ENCODE results near the gene RHBDF1.

RHBDF1 gene

DNA sequence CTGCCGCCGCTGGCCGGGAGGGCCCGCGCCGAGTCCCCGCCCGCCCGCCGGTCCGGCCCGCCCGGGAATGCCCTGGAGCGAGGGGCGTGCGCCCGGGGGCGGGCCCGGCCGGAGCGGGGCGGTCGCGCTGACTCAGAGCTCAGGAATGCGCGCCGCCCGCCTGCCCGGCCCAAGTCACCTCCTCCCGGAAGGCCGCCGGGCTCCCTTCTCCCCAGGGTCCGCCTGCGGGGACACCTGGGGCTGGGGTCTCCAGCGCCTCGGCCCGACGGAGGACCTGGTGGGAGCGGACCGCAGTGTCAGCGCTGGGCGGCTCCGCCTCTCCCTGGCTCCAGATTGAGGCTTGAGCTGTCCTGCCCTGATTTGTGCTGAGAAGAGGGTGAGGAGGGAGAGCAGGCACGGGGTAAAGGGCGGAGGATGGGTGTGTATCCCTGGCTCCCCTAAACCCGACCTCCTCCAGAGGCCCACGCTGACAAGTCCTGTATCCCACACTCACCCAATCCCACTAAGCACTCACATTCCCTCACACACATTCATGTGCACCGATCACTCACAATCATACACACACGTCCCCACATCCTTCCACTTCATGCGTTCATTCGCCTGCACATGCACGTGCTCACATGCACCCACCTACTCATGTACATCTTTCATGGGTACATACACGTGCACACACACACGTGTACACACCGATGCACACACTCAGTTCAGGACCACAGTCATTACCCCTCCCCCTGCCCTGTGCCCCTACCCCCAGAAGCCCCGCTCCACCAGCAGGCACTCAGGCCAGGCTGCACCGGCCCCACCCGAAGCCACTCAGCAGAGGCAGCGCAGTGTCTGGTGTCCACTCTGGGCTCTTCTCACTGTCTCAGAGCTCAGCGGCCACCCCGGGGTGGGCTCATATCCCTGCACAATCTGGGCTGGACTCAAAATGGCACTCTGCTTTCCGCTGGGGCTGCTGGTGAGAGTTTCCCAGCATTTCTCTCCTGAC lies at the start of gene RHBDF1:
Gene RHBDF1, minus strand, starts transcription at position 71 of the 988 bp plus-strand sequence. CDS start 7,616 bp downstream, outside the sequence.
- DNase-seq (ENCODE audit: low spot score), result no peak

- DNase-seq (ENCODE audit: low spot score), result no peak
These were observed 48.3 kb upstream of the RHBDF1 start for GRCh38 chr16:120756-121155.

DNA sequence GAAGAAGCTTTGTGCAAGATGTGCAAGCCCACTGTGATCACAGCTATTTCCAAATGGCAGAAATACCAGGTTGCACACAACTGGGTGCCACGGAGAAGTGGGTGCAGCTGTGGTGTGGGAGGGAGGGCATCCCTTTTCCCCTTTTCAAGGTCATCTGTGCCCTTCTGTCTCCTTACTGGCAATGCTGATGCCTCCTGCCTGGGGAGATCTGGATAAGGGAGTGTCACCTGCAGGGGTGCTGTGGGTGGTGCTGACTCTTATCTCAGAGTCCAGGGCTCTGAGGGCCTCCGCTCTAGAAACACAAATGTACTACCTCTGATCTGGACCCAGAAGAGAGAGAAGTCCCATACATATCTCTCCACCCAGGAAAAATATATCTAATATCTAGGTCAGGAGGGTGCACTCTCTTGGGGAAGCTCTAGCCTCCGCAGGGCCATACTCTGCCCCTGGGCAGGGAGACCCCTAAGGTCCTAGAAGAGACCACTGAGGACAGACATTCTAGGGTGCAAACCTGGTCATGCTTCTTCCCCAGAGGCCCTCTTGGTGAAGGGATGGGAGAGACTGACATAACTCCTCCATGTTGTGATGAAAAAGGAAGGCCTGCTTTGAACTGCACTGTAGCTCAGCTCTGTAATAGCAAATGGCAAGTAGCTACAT lies 47.5 kb upstream of the RHBDF1 start:
- no peak for DNase-seq (ENCODE audit: low spot score)

GRCh38 chr16:119295-119694 lies 46.9 kb upstream of the RHBDF1 start:
- no peak for DNase-seq (ENCODE audit: low spot score)

DNA sequence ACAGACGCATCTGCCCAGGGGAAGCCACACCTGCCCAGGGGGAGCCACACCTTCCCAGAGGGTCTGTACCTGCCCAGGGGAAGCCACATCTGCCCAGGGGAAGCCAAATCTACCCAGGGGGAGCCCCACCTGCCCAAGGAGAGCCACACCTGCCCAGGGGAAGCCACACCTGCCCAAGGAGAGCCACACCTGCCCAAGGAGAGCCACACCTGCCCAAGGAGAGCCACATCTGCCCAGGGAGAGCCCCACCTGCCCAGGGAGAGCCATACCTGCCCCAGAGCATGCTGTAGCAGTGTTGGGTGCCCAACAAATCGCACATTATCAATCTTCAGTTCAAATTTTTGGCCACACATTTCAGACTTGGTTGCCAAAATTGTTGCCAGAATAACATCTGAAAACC lies 46.4 kb upstream of the RHBDF1 start:
- DNase-seq (ENCODE audit: low spot score), result no peak

DNA sequence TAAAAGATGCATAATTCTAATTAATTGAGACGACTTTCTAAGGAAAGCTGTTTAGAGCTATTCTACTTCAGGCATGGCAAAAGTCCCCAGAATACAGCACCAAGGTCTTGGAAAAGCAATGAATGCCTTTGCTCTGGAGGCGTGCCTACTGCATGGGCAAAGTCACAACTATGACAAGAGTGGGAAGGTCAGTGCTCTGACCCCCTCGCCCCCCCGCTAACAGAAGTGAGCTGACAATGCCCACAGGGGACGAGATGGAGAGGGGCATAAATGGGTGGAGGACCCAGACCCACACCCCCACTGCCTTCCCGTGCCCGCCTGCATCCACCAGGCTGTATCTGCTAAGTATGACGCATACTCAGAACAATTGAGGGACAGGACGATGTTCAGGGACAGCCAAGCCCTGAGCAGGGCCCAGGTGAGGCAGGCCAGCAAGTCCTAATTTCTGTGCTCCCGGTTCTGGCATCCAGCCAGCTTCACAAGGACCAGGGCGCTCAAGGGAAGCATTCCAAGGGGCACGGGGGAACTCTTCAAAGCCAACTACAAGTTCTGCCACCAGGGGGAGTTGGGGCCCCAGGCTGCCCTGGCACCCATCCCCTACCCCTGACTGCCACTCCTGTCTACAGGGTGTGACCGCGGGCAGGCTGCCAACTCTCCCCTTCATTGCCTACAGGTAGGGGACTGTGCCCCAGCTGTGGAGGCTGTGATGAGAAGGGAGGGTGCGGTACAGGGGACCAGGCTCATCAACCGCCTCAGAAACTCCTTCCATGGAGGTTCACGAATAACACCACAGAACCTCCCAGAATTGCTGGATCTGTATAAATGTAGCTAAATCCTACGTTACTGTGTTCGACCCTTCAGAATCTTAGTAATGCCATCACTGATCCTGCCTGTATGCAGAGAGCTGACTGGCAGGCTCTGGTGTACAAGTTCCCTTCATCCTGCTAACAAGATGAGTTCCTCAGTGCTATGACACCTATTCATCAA lies 45.2 kb upstream of the RHBDF1 start:
- peak; percentile 68 for DNase-seq (ENCODE audit: low spot score)

DNA sequence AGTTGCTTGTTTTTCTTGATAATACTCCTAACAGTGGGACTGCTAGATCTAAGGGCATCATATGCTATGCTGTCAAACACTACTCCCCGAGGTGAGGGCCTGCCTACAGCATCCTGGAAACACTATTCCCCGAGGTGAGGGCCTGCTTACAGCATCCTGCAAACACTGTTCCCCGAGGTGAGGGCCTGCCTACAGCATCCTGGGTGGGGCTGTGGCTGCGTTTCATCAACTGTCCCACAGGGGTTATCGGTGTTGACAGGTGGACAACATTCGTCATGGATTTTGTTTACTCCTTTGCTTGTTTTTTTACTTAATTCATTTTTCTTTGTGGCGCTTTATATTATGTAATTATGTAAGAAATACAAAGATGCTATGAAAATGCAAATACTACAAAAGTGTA lies 43.6 kb upstream of the RHBDF1 start:
- no peak for DNase-seq (ENCODE audit: low spot score)

DNA sequence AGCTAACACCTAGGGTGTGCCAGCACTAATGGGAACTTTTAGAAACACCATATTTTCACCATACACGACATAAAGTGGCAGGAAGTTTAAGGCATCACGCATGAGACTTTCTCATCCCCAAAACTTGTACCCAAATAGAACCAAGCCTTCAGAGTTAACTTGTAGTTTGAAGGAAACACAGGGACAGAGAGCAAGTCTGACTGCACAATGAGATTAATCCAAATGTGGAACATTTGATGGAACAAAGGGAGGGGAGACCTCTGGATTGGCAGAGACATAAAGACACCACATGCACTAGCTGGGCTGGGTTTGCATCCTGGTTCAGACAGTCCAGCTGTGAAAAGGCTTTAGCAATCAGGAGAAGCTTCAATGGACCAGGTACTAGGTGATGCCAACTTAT lies 41.9 kb upstream of the RHBDF1 start:
- no peak for DNase-seq (ENCODE audit: low spot score)

DNA sequence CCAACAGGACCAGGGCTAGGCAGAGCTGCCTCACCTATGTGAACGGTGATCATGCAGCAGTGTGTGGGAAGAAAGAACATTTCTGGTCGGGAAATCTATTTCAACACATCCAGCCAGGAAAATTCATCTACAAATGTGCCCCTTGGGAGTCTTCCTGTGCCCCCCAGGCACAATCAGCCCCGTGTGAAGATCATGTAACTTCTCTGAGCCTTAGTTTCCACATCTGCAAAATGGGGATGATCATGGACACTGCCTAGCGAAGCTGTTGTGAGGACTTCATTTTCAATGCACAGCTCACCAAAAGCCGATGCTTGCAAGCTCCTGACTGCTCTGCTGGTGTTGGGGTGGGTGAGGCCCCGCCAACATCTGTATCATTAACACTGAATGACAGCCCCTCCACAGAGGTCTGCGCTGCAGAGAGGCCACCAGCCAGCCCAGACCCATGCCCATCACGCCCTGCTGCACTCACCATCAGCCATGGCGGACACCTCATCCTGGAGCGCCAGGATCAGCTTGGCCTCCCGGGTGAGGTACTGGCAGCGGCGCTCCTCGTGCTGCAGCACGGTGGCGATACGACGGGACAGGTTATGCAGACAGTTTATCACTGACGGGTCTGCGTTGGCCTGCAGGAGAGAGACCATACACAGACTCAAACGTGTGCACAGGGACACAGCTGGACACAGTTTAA lies 39.9 kb upstream of the RHBDF1 start:
- DNase-seq (ENCODE audit: low spot score), result no peak

GRCh38 chr16:106623-107324 lies 34.3 kb upstream of the RHBDF1 start:
- DNase-seq (ENCODE audit: low spot score), result peak; percentile 74

DNA sequence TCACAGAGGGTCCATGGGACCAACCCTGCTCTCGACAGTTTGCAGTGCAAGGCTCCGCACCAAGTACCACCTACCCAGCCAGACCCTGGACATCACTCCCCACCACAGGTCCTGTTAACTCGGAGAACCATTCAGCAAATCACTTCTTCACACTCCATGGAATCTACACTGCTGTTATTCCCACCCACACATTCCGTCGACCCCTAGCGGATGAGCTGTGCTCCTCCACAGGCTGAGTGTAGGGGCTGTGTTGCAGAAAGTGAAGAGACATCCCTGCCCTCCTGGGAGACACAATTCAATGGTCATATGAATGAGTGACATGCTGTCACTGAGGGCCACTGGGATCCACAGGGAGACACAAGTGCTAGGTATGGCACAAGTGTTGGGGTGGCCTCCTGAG lies 33.1 kb upstream of the RHBDF1 start:
- DNase-seq (ENCODE audit: low spot score), result no peak

DNA sequence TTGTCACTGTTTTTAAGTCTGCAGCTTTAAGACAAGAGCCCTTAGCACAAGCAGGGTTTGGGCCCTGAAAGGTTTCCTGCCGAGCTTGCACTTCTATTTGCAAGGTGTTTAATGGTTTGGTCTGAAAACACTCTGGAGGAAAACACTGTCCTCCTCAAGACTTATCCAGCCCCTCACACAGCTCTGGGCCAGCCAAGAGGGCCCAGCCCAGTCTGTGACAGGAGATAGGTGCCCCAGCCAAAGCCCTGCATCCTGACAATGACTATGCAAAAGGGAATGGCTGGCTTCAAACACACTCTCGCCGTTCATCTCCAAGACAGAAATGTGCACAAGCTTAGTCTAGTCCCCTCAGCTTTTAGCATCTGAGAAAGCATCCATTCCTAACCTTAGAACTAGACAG lies 32.5 kb upstream of the RHBDF1 start:
- no peak for DNase-seq (ENCODE audit: low spot score)

GRCh38 chr16:104355-104754 lies 31.9 kb upstream of the RHBDF1 start:
- DNase-seq (ENCODE audit: low spot score), result no peak

- DNase-seq (ENCODE audit: low spot score), result no peak
These were observed 29.8 kb upstream of the RHBDF1 start for GRCh38 chr16:102060-102855.

DNA sequence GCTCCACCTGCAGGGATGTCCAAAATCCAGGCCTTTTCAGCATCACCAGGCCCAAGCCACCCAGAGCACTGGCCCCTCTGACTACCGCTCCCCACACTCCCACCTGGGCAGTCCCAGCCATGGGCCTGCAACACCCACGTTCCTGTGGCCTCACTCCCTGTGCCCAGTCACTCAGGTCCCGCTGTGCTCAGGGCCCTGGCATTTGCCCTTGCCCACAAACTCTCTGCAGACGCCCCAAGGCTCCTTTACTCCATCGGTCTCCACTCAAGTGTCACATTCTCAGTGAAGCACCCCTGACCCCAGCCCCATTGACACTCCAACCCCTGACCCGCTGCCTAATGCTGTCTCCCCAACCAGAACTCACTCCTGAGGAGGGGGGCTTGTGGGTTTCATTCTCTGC lies 29.2 kb upstream of the RHBDF1 start:
- no peak for DNase-seq (ENCODE audit: low spot score)

DNA sequence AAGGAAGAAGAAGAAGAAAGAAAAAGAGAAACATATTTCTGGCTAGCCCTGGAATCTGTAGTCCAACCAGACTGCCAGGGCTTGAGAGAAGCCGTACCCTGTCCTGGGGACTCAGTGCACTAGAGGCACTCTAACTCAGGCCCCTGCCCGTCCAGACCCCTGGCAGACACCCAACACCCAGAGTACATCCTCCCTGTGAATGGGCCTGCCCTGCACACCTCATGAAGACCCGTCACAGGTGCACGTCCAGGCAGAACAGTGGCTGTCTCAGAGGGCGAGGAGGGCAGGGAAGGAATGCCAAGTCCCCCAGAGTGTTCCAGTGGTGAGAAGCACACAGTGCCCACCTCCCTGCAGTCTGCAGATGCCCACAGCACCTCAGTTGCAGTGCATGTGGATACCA lies 28.6 kb upstream of the RHBDF1 start:
- DNase-seq (ENCODE audit: low spot score), result no peak

- DNase-seq (ENCODE audit: low spot score), result no peak
These were observed 25.4 kb upstream of the RHBDF1 start for GRCh38 chr16:97822-98221.

DNA sequence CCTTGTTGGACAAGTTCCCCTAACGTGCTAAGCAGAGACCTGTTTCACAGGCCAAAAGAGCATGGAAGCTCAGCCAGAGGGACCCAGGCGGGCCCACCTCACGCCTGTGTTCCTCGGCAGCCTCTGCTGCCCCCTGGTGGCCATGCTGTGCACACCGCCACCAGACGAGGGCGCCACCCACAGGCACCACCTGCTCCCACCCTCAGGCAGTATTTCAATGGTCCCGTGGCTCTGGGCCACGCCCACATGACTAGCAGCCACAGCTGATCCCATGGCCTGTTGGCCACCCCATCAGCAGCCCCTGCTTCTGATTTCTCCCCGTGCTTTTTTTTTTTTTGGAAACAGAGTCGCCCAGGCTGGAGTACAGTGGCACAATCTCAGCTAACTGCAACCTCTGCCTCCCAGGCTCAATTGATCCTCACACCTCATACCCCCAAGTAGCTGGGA lies 24.5 kb upstream of the RHBDF1 start:
- DNase-seq (ENCODE audit: low spot score), result peak; percentile 90

DNA sequence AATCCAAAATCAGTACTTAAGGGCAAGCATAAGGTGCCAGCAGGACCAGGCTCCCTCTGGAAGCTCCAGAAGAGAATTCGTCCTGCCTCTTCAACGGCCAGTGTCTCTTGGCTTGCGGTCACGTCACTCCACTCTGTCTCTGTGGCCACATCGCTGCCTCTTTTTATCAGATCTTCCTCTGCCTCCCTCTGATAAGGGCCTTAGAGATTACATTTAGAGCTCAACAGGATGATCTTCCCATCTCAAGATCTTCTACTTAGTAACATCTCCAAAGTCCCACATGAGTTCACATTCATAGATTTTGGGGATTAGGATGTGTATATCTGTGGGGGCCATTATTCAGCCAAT lies 22.5 kb upstream of the RHBDF1 start:
- DNase-seq (ENCODE audit: low spot score), result no peak
